ENCODE measurements around the gene BIVM. TPM values are rescaled to one million over a fixed set of nuclear protein-coding genes. Genes with fewer than 3 reads are reported as not detected.
"Not testable (repeated sequence)": the region's sequence is repeated elsewhere in the genome, so short reads cannot be mapped to it uniquely, and the experiment has no call there.

Gene BIVM
- total RNA-seq, 1 experiment from 2014 or later, result 12.5 TPM

DNA sequence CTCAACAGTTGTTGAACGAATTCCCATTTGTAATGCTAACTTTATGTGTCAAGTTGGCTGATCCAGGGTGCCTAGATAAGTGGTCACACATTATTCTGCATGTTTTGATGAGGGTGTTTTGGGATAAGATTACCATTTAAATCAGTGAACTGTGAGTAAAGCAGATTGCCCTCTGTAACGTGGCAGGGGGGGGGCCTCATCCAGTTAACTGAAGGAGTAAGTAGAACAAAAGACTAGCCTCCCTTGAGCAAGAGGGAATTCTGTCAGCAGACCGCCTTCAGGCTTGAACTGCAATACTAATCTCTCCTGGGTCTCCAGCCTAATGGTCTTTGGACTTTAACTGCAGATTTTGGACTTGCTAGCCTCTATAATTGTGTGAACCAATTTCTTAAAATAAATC lies 21.2 kb upstream of the BIVM start:
- no TSS peak for BruUV-seq (replicated peaks)
- intact Hi-C loops (cut with micrococcal nuclease; ENCODE audit: unreplicated experiment), result no loop called here
- no peak overlapping the region for H2AFZ ChIP-seq
- ChIA-PET CTCF (no interaction called here), POLR2A (ENCODE audit: unreplicated experiment) (no interaction called here)
- no peaks in the 10 kb centered on the region for H3K27me3 ChIP-seq (ENCODE audit: insufficient read depth, low read depth)
- no peak overlapping the region for H3K27ac ChIP-seq
- H3K4me2 ChIP-seq, result no peak overlapping the region
- TF ChIP-seq, protein P1, sequence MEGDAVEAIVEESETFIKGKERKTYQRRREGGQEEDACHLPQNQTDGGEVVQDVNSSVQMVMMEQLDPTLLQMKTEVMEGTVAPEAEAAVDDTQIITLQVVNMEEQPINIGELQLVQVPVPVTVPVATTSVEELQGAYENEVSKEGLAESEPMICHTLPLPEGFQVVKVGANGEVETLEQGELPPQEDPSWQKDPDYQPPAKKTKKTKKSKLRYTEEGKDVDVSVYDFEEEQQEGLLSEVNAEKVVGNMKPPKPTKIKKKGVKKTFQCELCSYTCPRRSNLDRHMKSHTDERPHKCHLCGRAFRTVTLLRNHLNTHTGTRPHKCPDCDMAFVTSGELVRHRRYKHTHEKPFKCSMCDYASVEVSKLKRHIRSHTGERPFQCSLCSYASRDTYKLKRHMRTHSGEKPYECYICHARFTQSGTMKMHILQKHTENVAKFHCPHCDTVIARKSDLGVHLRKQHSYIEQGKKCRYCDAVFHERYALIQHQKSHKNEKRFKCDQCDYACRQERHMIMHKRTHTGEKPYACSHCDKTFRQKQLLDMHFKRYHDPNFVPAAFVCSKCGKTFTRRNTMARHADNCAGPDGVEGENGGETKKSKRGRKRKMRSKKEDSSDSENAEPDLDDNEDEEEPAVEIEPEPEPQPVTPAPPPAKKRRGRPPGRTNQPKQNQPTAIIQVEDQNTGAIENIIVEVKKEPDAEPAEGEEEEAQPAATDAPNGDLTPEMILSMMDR (conservative IDR thresholded peaks at IDR 0.05), result no peak
- TF ChIP-seq EZH2 (IDR thresholded peaks at IDR 0.05; ENCODE audit: low read depth), result no peak
- 0 out of 2 replicates have a peak, but pooled peaks cover 4% of the 10 kb centered on the region for H3K79me2 ChIP-seq (ENCODE audit: low read depth)
- H4K20me1 ChIP-seq (ENCODE audit: insufficient read depth), result no peaks in the 10 kb centered on the region
- no peaks in the 10 kb centered on the region for H3K9me3 ChIP-seq (ENCODE audit: insufficient read depth, low read depth)
- H3K9me2 ChIP-seq (ENCODE audit: insufficient read depth), result no peaks in the 10 kb centered on the region
- H3K36me3 ChIP-seq (ENCODE audit: low read depth), result no peaks in the 10 kb centered on the region
- DNase-seq, result no peak
- no peaks in the 10 kb centered on the region; the same call in 1 of the 2 replicates for H3F3A ChIP-seq (ENCODE audit: insufficient read depth, low read depth)
- H3K4me3 ChIP-seq, result no peak overlapping the region
- H3K4me1 ChIP-seq (replicated peaks; ENCODE audit: insufficient read depth), result peaks cover 6% of the 10 kb centered on the region

DNA sequence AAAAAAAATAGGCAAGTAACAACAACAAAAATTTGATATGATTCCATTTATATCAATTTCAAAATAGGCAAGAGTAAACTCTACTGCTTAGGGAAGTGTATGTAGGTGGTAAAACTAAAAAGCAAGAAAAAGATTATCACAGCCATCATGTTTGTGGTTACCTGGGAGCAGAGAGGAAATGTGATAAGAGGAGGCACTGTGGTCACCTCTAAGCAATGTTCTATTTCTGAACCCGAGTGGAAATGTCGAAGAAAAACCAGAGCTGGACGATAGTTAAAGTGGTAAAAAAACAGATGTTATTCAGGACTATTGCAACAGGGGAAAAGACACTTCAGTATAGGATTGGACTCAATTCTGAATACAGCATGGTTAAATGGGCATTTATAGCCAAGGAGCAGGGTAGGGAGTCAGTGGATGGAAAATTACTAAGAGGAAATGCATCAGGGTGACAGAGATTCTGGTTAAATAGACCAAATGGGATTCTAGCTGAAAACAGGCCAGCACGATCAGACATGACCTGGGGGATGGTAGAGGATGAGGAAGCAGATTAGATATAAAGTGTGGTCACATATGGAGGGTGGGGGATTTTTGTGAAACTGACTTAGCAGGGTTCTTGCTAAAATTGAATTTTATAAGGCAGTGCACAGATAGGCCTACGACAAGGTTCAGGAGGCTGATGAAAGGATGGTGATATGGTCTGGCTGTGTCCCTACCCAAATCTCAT lies 19.3 kb upstream of the BIVM start:
- no peak overlapping the region; the same call in 1 of the 2 replicates for H2AFZ ChIP-seq
- no peaks in the 10 kb centered on the region; the same call in 1 of the 2 replicates for H3F3A ChIP-seq (ENCODE audit: insufficient read depth, low read depth)
- DNase-seq, result no peak
- intact Hi-C loops (cut with micrococcal nuclease; ENCODE audit: unreplicated experiment), result no loop called here
- H3K4me3 ChIP-seq, result no peak overlapping the region
- H3K4me1 ChIP-seq (replicated peaks; ENCODE audit: insufficient read depth), result no peaks in the 10 kb centered on the region; the same call in 1 of the 2 replicates
- ChIA-PET CTCF (no interaction called here), POLR2A (ENCODE audit: unreplicated experiment) (no interaction called here)
- no peak overlapping the region for H3K27ac ChIP-seq
- BruUV-seq (replicated peaks), result no TSS peak
- TF ChIP-seq, protein P1 (conservative IDR thresholded peaks at IDR 0.05), result no peak
- no peak for TF ChIP-seq EZH2 (IDR thresholded peaks at IDR 0.05; ENCODE audit: low read depth)
- no peaks in the 10 kb centered on the region for H3K9me2 ChIP-seq (ENCODE audit: insufficient read depth)
- H3K9me3 ChIP-seq (ENCODE audit: insufficient read depth, low read depth), result no peaks in the 10 kb centered on the region
- no peaks in the 10 kb centered on the region for H3K27me3 ChIP-seq (ENCODE audit: insufficient read depth, low read depth)
- no peak overlapping the region for H3K4me2 ChIP-seq
- H3K36me3 ChIP-seq (ENCODE audit: low read depth), result no peaks in the 10 kb centered on the region
- H4K20me1 ChIP-seq (ENCODE audit: insufficient read depth), result no peaks in the 10 kb centered on the region
- H3K79me2 ChIP-seq (ENCODE audit: low read depth), result no peaks in the 10 kb centered on the region

DNA sequence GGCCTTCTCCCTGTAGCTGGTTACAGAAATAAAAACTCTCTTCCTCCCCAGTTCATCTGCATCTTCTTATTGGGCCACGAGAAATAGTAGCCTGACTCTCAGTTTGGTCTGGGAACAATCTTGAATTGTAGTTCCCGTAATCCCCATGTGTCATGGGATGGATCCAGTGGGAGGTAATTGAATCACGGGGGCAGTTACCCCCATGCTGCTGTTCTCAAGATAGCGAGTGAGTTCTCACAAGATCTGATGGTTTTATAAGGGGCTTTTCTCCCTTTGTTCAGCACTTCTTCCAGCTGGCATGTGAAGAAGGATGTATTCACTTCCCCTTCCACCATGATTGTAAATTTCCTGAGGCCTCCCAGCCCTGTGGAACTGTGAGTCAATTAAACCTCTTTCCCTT lies 18.3 kb upstream of the BIVM start:
- DNase-seq; H3F3A ChIP-seq (ENCODE audit: insufficient read depth, low read depth); H3K4me1 ChIP-seq (replicated peaks; ENCODE audit: insufficient read depth); H3K79me2 ChIP-seq (ENCODE audit: low read depth); H2AFZ ChIP-seq; H3K4me3 ChIP-seq; POLR2A ChIA-PET (ENCODE audit: unreplicated experiment); H3K4me2 ChIP-seq; H3K9me3 ChIP-seq (ENCODE audit: insufficient read depth, low read depth); H3K27me3 ChIP-seq (ENCODE audit: insufficient read depth, low read depth); H4K20me1 ChIP-seq (ENCODE audit: insufficient read depth); BruUV-seq (replicated peaks); CTCF ChIA-PET; H3K27ac ChIP-seq; H3K9me2 ChIP-seq (ENCODE audit: insufficient read depth); intact Hi-C loops (cut with micrococcal nuclease; ENCODE audit: unreplicated experiment); H3K36me3 ChIP-seq (ENCODE audit: low read depth): not testable (repeated sequence)

DNA sequence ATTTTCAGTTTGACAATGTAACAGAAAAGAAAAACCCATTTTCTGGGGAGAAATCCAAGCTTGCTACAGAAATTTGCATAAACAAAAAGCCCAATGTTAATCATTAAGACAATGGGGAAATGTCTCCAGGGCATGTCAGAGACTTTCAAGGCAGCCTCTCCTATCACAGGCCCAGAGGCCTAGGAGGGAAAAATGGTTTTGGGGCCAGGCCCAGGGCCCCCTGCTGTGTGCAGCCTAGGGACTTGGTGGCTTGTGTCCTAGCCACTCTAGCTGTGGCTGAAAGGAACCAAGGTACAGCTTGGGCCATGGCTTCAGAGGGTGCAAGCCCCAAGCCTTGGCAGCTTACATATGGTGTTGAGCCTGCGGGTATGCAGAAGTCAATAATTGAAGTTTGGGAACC lies 17.3 kb upstream of the BIVM start:
- no peaks in the 10 kb centered on the region for H3K36me3 ChIP-seq (ENCODE audit: low read depth)
- H3K4me2 ChIP-seq, result no peak overlapping the region
- H2AFZ ChIP-seq, result no peak overlapping the region
- no peak for DNase-seq
- no peaks in the 10 kb centered on the region for H3K79me2 ChIP-seq (ENCODE audit: low read depth)
- no TSS peak for BruUV-seq (replicated peaks)
- no peaks in the 10 kb centered on the region for H3K9me2 ChIP-seq (ENCODE audit: insufficient read depth)
- no peaks in the 10 kb centered on the region for H3K27me3 ChIP-seq (ENCODE audit: insufficient read depth, low read depth)
- POLR2A ChIA-PET (ENCODE audit: unreplicated experiment), result no interaction called here
- H3K4me3 ChIP-seq, result no peak overlapping the region
- H4K20me1 ChIP-seq (ENCODE audit: insufficient read depth), result no peaks in the 10 kb centered on the region
- intact Hi-C loops (cut with micrococcal nuclease; ENCODE audit: unreplicated experiment), result no loop called here
- CTCF ChIA-PET, result no interaction called here
- H3K9me3 ChIP-seq (ENCODE audit: insufficient read depth, low read depth), result no peaks in the 10 kb centered on the region
- no peaks in the 10 kb centered on the region for H3K4me1 ChIP-seq (replicated peaks; ENCODE audit: insufficient read depth)
- no peak overlapping the region for H3K27ac ChIP-seq
- TF ChIP-seq, protein P1 (conservative IDR thresholded peaks at IDR 0.05), result no peak
- no peak for TF ChIP-seq EZH2 (IDR thresholded peaks at IDR 0.05; ENCODE audit: low read depth)
- no peaks in the 10 kb centered on the region for H3F3A ChIP-seq (ENCODE audit: insufficient read depth, low read depth)
